ENCODE measurements around the gene ARHGEF28. TPM values are rescaled to one million over a fixed set of nuclear protein-coding genes. Genes with fewer than 3 reads are reported as not detected.
A peak's percentile ranks its signal among the peaks of the same experiment; 100 is the strongest.

Gene ARHGEF28
- total RNA-seq, 2 experiments from 2014 or later, result 0.05 to 0.12 TPM

DNA sequence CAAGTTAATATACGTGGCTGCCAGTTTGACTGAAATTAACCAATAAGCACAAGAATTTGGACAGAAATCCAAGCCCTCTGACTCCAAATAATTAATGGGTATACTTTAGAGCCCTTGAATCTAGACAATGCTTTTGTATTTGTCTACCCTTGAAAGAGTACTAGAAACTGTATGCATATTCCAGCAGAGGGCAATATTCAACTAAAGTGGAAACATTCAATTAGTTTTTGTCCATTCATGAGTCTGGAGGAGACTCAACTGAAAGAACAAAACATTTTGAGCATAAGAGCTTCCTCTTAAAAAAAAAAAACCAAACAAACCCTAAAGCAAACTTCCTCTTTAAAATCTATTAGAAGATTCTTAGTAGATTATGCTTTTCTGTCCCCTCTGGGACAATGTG lies 157.8 kb downstream of the ARHGEF28 start:
- intact Hi-C loops (cut with micrococcal nuclease), result no loop called here
- Mint-ChIP-seq H3K27me3 (peaks cover 9% of the 10 kb centered on the region), H3K9me3 (no peaks in the 10 kb centered on the region), H3K4me1 (ENCODE audit: low read depth) (no peaks in the 10 kb centered on the region), H3K27ac (no peak overlapping the region), H3K4me3 (no peak overlapping the region), H3K36me3 (no peaks in the 10 kb centered on the region)
- no peak for DNase-seq
- POLR2A ChIA-PET, result no interaction called here
- CTCF ChIA-PET, result interaction anchor here (1.5 kb wide), 1 partner anchor 193 kb away, joined by 5 read pairs; no protein-coding TSS in a partner anchor

GRCh38 chr5:73786043-73786831 lies 160.2 kb downstream of the ARHGEF28 start:
- Mint-ChIP-seq H3K4me1 (ENCODE audit: low read depth) (no peaks in the 10 kb centered on the region), H3K27ac (no peak overlapping the region), H3K9me3 (no peaks in the 10 kb centered on the region), H3K27me3 (peaks cover 9% of the 10 kb centered on the region), H3K4me3 (no peak overlapping the region), H3K36me3 (no peaks in the 10 kb centered on the region)
- ChIA-PET POLR2A (no interaction called here), CTCF (interaction anchor here (11.4 kb wide), 1 partner anchor 197 kb away, joined by 255 read pairs; no protein-coding TSS in a partner anchor)
- intact Hi-C loops (cut with micrococcal nuclease), result no loop called here
- DNase-seq, result no peak

DNA sequence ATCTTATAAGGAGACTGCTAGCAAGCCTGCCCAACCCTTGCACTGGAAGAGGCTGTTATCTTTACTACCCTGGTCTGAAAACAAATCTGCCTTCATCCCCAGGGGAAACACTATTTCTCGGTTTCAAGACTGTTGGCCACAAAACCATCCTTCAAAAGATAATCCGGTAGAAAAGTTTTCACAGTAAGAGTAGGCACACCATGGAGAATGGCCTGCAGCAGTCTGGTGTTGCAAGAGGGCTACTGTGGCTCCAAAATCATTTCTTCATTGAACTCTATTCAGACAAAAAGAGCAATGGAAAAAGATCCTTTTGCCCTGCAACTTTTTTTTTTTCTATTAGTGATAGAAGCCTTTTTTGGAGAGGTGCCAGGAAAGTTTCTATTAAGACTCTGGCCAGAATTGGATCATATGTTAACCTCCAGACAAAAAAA lies 163.9 kb downstream of the ARHGEF28 start:
- Mint-ChIP-seq H3K27me3 (peaks cover 11% of the 10 kb centered on the region), H3K27ac (no peak overlapping the region), H3K9me3 (no peaks in the 10 kb centered on the region), H3K4me3 (no peak overlapping the region), H3K4me1 (ENCODE audit: low read depth) (no peaks in the 10 kb centered on the region), H3K36me3 (no peaks in the 10 kb centered on the region)
- intact Hi-C loops (cut with micrococcal nuclease), result loop anchor here (5.0 to 10.0 kb wide), 2 partner anchors 105 to 273 kb away; no protein-coding TSS in a partner anchor
- CTCF ChIA-PET, result interaction anchor here (11.4 kb wide), 1 partner anchor 201 kb away, joined by 255 read pairs; no protein-coding TSS in a partner anchor
- POLR2A ChIA-PET, result no interaction called here
- no peak for DNase-seq

DNA sequence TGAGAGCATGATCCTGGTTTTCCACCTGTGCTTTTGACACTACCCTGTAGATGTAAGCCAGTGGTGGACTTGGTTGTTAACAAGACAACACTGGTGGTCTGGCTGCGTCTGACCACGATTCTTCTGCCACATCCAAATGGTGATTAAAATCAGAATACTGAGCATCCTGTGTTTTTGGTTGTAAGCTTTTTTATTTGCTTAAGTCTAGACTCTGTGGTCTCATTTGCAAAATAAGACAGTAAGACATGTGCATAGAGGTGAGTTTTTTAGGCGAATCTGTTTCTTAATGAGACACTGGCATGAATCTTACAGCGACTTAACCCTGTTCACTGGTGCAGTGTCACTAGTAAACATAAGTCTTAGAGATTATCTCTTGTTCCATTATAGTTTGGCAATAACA lies 165.4 kb downstream of the ARHGEF28 start:
- peaks cover 3% of the 10 kb centered on the region for H3K4me1 Mint-ChIP-seq (ENCODE audit: low read depth)
- H3K27me3 Mint-ChIP-seq, result peaks cover 16% of the 10 kb centered on the region
- no peaks in the 10 kb centered on the region for H3K36me3 Mint-ChIP-seq
- H3K9me3 Mint-ChIP-seq, result no peaks in the 10 kb centered on the region
- CTCF ChIA-PET, result interaction anchor here (1.1 to 11.4 kb wide), 4 partner anchors 9 to 202 kb away, joined by 3 to 255 read pairs (median 16); no protein-coding TSS in a partner anchor
- H3K27ac Mint-ChIP-seq, result no peak overlapping the region
- no peak for DNase-seq
- no peak overlapping the region for H3K4me3 Mint-ChIP-seq
- POLR2A ChIA-PET, result no interaction called here
- intact Hi-C loops (cut with micrococcal nuclease), result loop anchor here (5.0 to 10.0 kb wide), 2 partner anchors 107 to 274 kb away; no protein-coding TSS in a partner anchor

- Mint-ChIP-seq H3K27ac (no peak overlapping the region), H3K36me3 (no peaks in the 10 kb centered on the region), H3K9me3 (no peaks in the 10 kb centered on the region), H3K27me3 (peaks cover 18% of the 10 kb centered on the region), H3K4me3 (no peak overlapping the region), H3K4me1 (ENCODE audit: low read depth) (peaks cover 6% of the 10 kb centered on the region)
- ChIA-PET POLR2A (no interaction called here), CTCF (interaction anchor here (0.6 to 11.4 kb wide), 14 partner anchors 9 to 272 kb away, joined by 3 to 255 read pairs (median 3); no protein-coding TSS in a partner anchor)
- DNase-seq, result peak; percentile 75
- intact Hi-C loops (cut with micrococcal nuclease), result loop anchor here (1.0 to 10.0 kb wide), 3 partner anchors 108 to 276 kb away; no protein-coding TSS in a partner anchor
These were observed 166.8 kb downstream of the ARHGEF28 start for GRCh38 chr5:73792687-73793320.

DNA sequence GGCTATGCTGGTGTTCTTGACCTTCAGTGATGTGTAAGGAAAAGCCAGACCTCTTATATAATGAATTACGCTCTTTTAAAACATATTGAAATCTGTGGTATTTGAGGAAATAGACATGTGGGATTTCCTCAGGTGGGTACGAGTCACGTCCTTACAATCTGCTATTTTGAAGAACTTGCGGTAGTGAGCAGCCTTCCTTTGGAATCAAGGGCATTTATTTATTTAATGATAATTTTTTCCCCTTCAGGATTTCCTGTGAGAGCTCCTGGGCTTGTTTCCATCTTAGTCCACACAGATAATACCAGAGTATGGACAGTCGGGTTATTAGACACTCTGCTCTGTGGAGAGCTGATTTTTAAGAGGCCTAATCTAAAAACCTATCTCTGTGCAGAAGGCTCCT lies 167.9 kb downstream of the ARHGEF28 start:
- Mint-ChIP-seq H3K36me3 (no peaks in the 10 kb centered on the region), H3K9me3 (no peaks in the 10 kb centered on the region), H3K27ac (no peak overlapping the region), H3K4me3 (no peak overlapping the region), H3K27me3 (peaks cover 22% of the 10 kb centered on the region), H3K4me1 (ENCODE audit: low read depth) (peaks cover 6% of the 10 kb centered on the region)
- ChIA-PET CTCF (interaction anchor here (1.0 to 11.4 kb wide), 3 partner anchors 45 to 205 kb away, joined by 3 to 255 read pairs (median 28); no protein-coding TSS in a partner anchor), POLR2A (no interaction called here)
- intact Hi-C loops (cut with micrococcal nuclease), result loop anchor here (5.0 to 10.0 kb wide), 2 partner anchors 109 to 277 kb away; no protein-coding TSS in a partner anchor
- no peak for DNase-seq

DNA sequence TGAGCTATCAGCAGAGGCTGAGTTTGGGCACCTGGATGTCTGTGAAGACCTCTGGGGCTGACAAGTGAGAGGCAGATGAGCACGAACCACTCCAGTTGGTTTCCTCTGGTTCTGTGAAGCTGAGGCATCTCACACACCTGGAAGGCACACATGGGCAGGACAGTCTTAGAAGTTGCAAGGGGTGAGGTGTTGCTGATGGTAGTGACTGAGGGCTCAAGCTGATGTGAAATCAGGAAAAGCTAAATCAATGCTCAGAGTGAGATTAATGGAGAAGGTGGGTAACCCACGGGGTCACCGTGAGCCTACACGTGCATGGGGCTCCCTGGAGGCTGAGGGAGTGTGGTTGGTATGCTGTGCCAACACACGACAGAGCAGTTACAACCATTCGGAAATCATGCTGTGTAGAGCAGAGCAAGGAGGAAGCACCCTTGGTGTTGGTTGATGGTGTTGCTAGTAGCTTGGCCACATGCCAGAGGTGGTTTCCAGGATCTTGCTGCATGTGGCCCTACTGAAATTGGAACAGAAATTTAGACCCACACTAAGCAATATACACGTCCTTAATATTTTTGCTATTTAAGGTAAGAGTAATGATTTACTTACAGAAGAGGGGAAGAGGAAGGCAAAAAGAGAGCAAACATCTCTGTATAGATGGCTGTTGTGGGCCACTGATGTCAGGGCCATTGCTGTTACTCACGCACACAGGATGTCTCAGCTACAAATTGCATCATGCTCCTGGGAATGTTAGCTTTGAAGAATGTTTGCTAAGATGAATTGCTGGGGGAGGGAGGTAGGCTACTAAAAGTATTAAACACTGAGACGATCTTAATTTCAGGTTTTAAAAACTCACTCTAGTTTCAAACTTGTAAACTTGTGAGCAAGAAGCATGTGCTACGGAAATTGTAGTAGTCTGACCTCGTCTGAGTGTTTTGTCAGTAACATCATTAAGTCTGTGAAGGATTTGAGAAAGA lies 170.5 kb downstream of the ARHGEF28 start:
- Mint-ChIP-seq H3K4me1 (ENCODE audit: low read depth) (peaks cover 6% of the 10 kb centered on the region), H3K27ac (no peak overlapping the region), H3K9me3 (no peaks in the 10 kb centered on the region), H3K36me3 (no peaks in the 10 kb centered on the region), H3K4me3 (no peak overlapping the region), H3K27me3 (peaks cover 23% of the 10 kb centered on the region)
- DNase-seq, result peak; percentile 24
- CTCF ChIA-PET, result interaction anchor here (1.1 to 11.4 kb wide), 3 partner anchors 33 to 207 kb away, joined by 3 to 255 read pairs (median 3); no protein-coding TSS in a partner anchor
- intact Hi-C loops (cut with micrococcal nuclease), result loop anchor here (10.0 kb wide), 1 partner anchor 112 kb away; no protein-coding TSS in a partner anchor
- POLR2A ChIA-PET, result no interaction called here

- ChIA-PET POLR2A (interaction anchor here (0.6 kb wide), 1 partner anchor 217 kb away, joined by 3 read pairs; no protein-coding TSS in a partner anchor), CTCF (interaction anchor here (1.1 to 11.4 kb wide), 2 partner anchors 33 to 208 kb away, joined by 3 to 255 read pairs; no protein-coding TSS in a partner anchor)
- Mint-ChIP-seq H3K4me3 (no peak overlapping the region), H3K4me1 (ENCODE audit: low read depth) (peaks cover 6% of the 10 kb centered on the region), H3K9me3 (no peaks in the 10 kb centered on the region), H3K27ac (no peak overlapping the region), H3K36me3 (no peaks in the 10 kb centered on the region), H3K27me3 (peaks cover 23% of the 10 kb centered on the region)
- intact Hi-C loops (cut with micrococcal nuclease), result loop anchor here (10.0 kb wide), 1 partner anchor 112 kb away; no protein-coding TSS in a partner anchor
- DNase-seq, result no peak
These were observed 171.1 kb downstream of the ARHGEF28 start for GRCh38 chr5:73797132-73797510.

GRCh38 chr5:73799401-73799972 lies 173.5 kb downstream of the ARHGEF28 start:
- intact Hi-C loops (cut with micrococcal nuclease), result loop anchor here (10.0 kb wide), 1 partner anchor 115 kb away; no protein-coding TSS in a partner anchor
- H3K4me3 Mint-ChIP-seq, result no peak overlapping the region
- CTCF ChIA-PET, result interaction anchor here (1.4 kb wide), 1 partner anchor 16 kb away, joined by 3 read pairs; no protein-coding TSS in a partner anchor
- POLR2A ChIA-PET, result no interaction called here
- H3K9me3 Mint-ChIP-seq, result no peaks in the 10 kb centered on the region
- H3K27ac Mint-ChIP-seq, result no peak overlapping the region
- H3K36me3 Mint-ChIP-seq, result no peaks in the 10 kb centered on the region
- H3K27me3 Mint-ChIP-seq, result peaks cover 18% of the 10 kb centered on the region
- DNase-seq, result no peak
- peaks cover 6% of the 10 kb centered on the region for H3K4me1 Mint-ChIP-seq (ENCODE audit: low read depth)

GRCh38 chr5:73801686-73802085 lies 175.7 kb downstream of the ARHGEF28 start:
- Mint-ChIP-seq H3K4me1 (ENCODE audit: low read depth) (peaks cover under 1% of the 10 kb centered on the region), H3K36me3 (no peaks in the 10 kb centered on the region), H3K27ac (no peak overlapping the region), H3K9me3 (no peaks in the 10 kb centered on the region), H3K27me3 (peaks cover 14% of the 10 kb centered on the region), H3K4me3 (no peak overlapping the region)
- ChIA-PET CTCF (interaction anchor here (1.7 kb wide), 1 partner anchor 9 kb away, joined by 4 read pairs; no protein-coding TSS in a partner anchor), POLR2A (no interaction called here)
- intact Hi-C loops (cut with micrococcal nuclease), result no loop called here
- DNase-seq, result no peak

DNA sequence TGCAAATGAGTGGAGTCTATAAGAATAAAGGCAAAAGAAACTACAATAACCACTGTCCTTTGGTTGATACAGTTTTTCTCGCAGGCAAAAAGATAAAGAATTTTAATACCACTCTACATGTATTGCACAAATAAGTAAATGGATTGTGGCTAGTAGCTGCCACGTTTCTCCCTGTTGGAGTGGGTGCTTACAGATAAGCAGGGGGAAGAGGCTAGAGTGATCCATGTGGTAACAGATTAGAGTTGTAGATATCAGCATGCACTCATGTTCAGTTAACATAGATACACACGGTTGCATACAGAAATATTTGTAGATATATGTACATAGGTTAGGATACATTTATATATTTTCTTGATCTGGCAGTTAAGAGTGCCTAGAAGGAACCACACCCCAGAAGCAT lies 179.5 kb downstream of the ARHGEF28 start:
- H3K4me3 Mint-ChIP-seq, result no peak overlapping the region
- CTCF ChIA-PET, result no interaction called here
- no peaks in the 10 kb centered on the region for H3K36me3 Mint-ChIP-seq
- H3K27me3 Mint-ChIP-seq, result peaks cover 7% of the 10 kb centered on the region
- DNase-seq, result no peak
- H3K9me3 Mint-ChIP-seq, result no peaks in the 10 kb centered on the region
- H3K4me1 Mint-ChIP-seq (ENCODE audit: low read depth), result no peaks in the 10 kb centered on the region
- intact Hi-C loops (cut with micrococcal nuclease), result no loop called here
- POLR2A ChIA-PET, result no interaction called here
- H3K27ac Mint-ChIP-seq, result no peak overlapping the region

Data from activated CD4-positive, alpha-beta memory T cell treated with anti-CD3 and anti-CD28 coated beads for 36 hours (primary cell).